DMS153 treated with DMSO at 0.1 percent for 48 hours (cell line): ENCODE results near the gene USP17L20.
"Not testable (repeated sequence)": the region's sequence is repeated elsewhere in the genome, so short reads cannot be mapped to it uniquely, and the experiment has no call there.

Source experiments
- DNase-seq: peaks from one replicate; lab custom pipeline; 2025; ENCODE audit not compliant: unreplicated experiment; lab: John Stamatoyannopoulos, UW

The USP17L20 gene

DNA sequence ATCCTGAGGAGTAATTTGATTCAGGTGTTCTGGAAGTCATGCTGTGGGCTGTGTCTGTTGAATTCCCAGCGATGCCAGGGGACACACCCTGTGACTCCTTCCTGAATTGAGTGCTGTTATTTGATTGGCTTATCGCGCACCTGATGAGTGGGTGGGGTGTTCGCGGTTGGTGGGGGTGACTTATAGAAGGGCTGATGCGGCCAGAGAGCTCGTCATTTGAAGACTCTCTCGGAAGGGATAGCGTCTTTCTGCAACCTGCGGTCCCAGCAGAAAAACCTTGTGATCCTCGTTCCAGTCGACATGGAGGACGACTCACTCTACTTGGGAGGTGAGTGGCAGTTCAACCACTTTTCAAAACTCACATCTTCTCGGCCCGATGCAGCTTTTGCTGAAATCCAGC, at the start of gene USP17L20:
TSS of gene USP17L20 (plus strand) at position 301 of the 400 bp plus-strand sequence. CDS start at position 301, 0 bp downstream.
- DNase-seq, result not testable (repeated sequence)

- DNase-seq, result not testable (repeated sequence)
Measured at GRCh38 chr4:9210357-9210756, 47.6 kb upstream of the USP17L20 start, which contains the start of gene USP17L10. USP17L10 (plus strand) TSS chr4:9210657; CDS start chr4:9210657, 0 bp downstream.

- not testable (repeated sequence) for DNase-seq
Measured at GRCh38 chr4:9214701-9215100, 43.2 kb upstream of the USP17L20 start.

DNA sequence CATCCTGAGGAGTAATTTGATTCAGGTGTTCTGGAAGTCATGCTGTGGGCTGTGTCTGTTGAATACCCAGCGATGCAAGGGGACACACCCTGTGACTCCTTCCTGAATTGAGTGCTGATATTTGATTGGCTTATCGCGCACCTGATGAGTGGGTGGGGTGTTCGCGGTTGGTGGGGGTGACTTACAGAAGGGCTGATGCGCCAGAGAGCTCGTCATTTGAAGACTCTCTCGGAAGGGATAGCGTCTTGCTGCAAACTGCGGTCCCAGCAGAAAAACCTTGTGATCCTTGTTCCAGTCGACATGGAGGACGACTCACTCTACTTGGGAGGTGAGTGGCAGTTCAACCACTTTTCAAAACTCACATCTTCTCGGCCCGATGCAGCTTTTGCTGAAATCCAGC, 42.8 kb upstream of the USP17L20 start, which contains the start of gene USP17L11:
TSS of gene USP17L11 (plus strand) at position 301 of the 400 bp plus-strand sequence. CDS start at position 301, 0 bp downstream.
- DNase-seq, result not testable (repeated sequence)

DNA sequence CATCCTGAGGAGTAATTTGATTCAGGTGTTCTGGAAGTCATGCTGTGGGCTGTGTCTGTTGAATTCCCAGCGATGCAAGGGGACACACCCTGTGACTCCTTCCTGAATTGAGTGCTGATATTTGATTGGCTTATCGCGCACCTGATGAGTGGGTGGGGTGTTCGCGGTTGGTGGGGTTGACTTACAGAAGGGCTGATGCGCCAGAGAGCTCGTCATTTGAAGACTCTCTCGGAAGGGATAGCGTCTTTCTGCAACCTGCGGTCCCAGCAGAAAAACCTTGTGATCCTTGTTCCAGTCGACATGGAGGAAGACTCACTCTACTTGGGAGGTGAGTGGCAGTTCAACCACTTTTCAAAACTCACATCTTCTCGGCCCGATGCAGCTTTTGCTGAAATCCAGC, 38.1 kb upstream of the USP17L20 start, which contains the start of gene USP17L12:
TSS of gene USP17L12 (plus strand) at position 301 of the 400 bp plus-strand sequence. CDS start at position 301, 0 bp downstream.
- not testable (repeated sequence) for DNase-seq

DNA sequence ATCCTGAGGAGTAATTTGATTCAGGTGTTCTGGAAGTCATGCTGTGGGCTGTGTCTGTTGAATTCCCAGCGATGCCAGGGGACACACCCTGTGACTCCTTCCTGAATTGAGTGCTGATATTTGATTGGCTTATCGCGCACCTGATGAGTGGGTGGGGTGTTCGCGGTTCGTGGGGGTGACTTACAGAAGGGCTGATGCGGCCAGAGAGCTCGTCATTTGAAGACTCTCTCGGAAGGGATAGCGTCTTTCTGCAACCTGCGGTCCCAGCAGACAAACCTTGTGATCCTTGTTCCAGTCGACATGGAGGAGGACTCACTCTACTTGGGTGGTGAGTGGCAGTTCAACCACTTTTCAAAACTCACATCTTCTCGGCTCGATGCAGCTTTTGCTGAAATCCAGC, 33.3 kb upstream of the USP17L20 start, which contains the start of gene USP17L13:
TSS of gene USP17L13 (plus strand) at position 301 of the 400 bp plus-strand sequence. CDS start at position 301, 0 bp downstream.
- not testable (repeated sequence) for DNase-seq

DNA sequence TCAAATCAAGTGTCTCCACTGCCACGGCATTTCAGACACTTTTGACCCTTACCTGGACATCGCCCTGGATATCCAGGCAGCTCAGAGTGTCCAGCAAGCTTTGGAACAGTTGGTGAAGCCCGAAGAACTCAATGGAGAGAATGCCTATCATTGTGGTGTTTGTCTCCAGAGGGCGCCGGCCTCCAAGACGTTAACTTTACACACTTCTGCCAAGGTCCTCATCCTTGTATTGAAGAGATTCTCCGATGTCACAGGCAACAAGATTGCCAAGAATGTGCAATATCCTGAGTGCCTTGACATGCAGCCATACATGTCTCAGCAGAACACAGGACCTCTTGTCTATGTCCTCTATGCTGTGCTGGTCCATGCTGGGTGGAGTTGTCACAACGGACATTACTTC, 27.7 kb upstream of the USP17L20 start:
- not testable (repeated sequence) for DNase-seq

DNA sequence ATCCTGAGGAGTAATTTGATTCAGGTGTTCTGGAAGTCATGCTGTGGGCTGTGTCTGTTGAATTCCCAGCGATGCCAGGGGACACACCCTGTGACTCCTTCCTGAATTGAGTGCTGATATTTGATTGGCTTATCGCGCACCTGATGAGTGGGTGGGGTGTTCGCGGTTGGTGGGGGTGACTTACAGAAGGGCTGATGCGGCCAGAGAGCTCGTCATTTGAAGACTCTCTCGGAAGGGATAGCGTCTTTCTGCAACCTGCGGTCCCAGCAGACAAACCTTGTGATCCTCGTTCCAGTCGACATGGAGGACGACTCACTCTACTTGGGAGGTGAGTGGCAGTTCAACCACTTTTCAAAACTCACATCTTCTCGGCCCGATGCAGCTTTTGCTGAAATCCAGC, 23.8 kb upstream of the USP17L20 start, which contains the start of gene USP17L15:
TSS of gene USP17L15 (plus strand) at position 301 of the 400 bp plus-strand sequence. CDS start at position 301, 0 bp downstream.
- not testable (repeated sequence) for DNase-seq

- not testable (repeated sequence) for DNase-seq
Measured at GRCh38 chr4:9238461-9238860, 19.5 kb upstream of the USP17L20 start.

DNA sequence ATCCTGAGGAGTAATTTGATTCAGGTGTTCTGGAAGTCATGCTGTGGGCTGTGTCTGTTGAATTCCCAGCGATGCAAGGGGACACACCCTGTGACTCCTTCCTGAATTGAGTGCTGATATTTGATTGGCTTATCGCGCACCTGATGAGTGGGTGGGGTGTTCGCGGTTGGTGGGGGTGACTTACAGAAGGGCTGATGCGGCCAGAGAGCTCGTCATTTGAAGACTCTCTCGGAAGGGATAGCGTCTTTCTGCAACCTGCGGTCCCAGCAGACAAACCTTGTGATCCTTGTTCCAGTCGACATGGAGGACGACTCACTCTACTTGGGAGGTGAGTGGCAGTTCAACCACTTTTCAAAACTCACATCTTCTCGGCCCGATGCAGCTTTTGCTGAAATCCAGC, 14.3 kb upstream of the USP17L20 start, which contains the start of gene USP17L17:
TSS of gene USP17L17 (plus strand) at position 301 of the 400 bp plus-strand sequence. CDS start at position 301, 0 bp downstream.
- DNase-seq, result not testable (repeated sequence)

GRCh38 chr4:9247953-9248680, 9.8 kb upstream of the USP17L20 start, which contains the start of gene USP17L18:
USP17L18 (plus strand) TSS chr4:9248630; CDS start chr4:9248630, 0 bp downstream.
- DNase-seq, result not testable (repeated sequence)

DNA sequence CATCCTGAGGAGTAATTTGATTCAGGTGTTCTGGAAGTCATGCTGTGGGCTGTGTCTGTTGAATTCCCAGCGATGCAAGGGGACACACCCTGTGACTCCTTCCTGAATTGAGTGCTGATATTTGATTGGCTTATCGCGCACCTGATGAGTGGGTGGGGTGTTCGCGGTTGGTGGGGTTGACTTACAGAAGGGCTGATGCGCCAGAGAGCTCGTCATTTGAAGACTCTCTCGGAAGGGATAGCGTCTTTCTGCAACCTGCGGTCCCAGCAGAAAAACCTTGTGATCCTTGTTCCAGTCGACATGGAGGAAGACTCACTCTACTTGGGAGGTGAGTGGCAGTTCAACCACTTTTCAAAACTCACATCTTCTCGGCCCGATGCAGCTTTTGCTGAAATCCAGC, 4.8 kb upstream of the USP17L20 start, which contains the start of gene USP17L19:
TSS of gene USP17L19 (plus strand) at position 301 of the 400 bp plus-strand sequence. CDS start at position 301, 0 bp downstream.
- DNase-seq, result not testable (repeated sequence)

DNA sequence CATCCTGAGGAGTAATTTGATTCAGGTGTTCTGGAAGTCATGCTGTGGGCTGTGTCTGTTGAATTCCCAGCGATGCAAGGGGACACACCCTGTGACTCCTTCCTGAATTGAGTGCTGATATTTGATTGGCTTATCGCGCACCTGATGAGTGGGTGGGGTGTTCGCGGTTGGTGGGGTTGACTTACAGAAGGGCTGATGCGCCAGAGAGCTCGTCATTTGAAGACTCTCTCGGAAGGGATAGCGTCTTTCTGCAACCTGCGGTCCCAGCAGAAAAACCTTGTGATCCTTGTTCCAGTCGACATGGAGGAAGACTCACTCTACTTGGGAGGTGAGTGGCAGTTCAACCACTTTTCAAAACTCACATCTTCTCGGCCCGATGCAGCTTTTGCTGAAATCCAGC, 4.6 kb downstream of the USP17L20 start, which contains the start of gene USP17L21:
TSS of gene USP17L21 (plus strand) at position 301 of the 400 bp plus-strand sequence. CDS start at position 301, 0 bp downstream.
- not testable (repeated sequence) for DNase-seq

DNA sequence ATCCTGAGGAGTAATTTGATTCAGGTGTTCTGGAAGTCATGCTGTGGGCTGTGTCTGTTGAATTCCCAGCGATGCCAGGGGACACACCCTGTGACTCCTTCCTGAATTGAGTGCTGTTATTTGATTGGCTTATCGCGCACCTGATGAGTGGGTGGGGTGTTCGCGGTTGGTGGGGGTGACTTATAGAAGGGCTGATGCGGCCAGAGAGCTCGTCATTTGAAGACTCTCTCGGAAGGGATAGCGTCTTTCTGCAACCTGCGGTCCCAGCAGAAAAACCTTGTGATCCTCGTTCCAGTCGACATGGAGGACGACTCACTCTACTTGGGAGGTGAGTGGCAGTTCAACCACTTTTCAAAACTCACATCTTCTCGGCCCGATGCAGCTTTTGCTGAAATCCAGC, 9.4 kb downstream of the USP17L20 start, which contains the start of gene USP17L22:
TSS of gene USP17L22 (plus strand) at position 301 of the 400 bp plus-strand sequence. CDS start at position 301, 0 bp downstream.
- DNase-seq, result not testable (repeated sequence)

DNA sequence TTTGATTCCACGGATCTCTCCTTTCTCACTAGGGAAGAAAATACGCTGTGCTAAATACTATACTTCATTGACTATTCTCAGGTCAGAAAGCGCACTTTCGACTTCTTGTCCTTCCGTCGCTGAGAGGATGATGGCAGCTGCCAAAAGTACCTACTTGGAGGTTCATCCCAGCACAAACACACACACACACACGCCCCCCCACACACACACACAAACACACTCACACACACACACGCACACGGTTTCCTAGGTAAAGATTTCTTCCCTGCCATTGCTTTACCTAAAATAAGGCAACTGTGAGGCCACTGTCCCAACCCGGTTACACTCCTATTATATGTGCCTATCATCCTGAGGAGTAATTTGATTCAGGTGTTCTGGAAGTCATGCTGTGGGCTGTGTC, 13.8 kb downstream of the USP17L20 start:
- DNase-seq, result not testable (repeated sequence)
